Neural cell (in vitro differentiated cells): ENCODE measurements around the gene SNTG2. TPM values are rescaled to one million over a fixed set of nuclear protein-coding genes. Genes with fewer than 3 reads are reported as not detected.

ENCODE experiments used
- H2AFZ ChIP-seq: fragments of 200-600, 300-800 bp; sonication (generic), shearing (Covaris generic); 2 replicates; pipeline ENCODE4 v1.6.0; 2014; ENCODE audit warnings: low read depth, mild to moderate bottlenecking, antibody characterized with exemption, low read length, moderate library complexity
- H3F3A ChIP-seq: fragments of 200-600 bp; shearing (Covaris generic); 2 replicates; pipeline ENCODE4 v1.6.1; 2016; ENCODE audit warnings: mild to moderate bottlenecking, moderate library complexity, mixed read lengths, antibody characterized with exemption, low read length; ENCODE audit not compliant: insufficient read depth, poor library complexity, severe bottlenecking
- H3K27ac ChIP-seq: fragments of 200-600, 300-800 bp; sonication (generic), shearing (Covaris generic); 2 replicates; pipeline ENCODE4 v1.5.1; 2014; ENCODE audit warnings: mild to moderate bottlenecking, low read length, moderate library complexity
- H3K27me3 ChIP-seq: fragments of 300-800, 200-600 bp; sonication (generic), shearing (Covaris generic); 2 replicates; pipeline ENCODE4 v1.6.0; 2014; ENCODE audit warnings: mild to moderate bottlenecking, low read depth, low read length, moderate library complexity; ENCODE audit not compliant: insufficient read depth
- H3K36me3 ChIP-seq: fragments of 300-800, 200-600 bp; sonication (generic), shearing (Covaris generic); 2 replicates; pipeline ENCODE4 v1.5.1; 2014; ENCODE audit warnings: mild to moderate bottlenecking, antibody characterized with exemption, low read length, moderate library complexity; ENCODE audit not compliant: insufficient read depth
- H3K4me2 ChIP-seq: fragments of 300-800, 200-600 bp; sonication (generic), shearing (Covaris generic); 2 replicates; pipeline ENCODE4 v1.6.0; 2014; ENCODE audit warnings: mild to moderate bottlenecking, low read length
- H3K4me3 ChIP-seq: fragments of 300-800, 200-600 bp; sonication (generic), shearing (Covaris generic); 2 replicates; pipeline ENCODE4 v1.5.1; 2014; ENCODE audit warnings: mild to moderate bottlenecking, low read length, moderate library complexity
- H3K79me2 ChIP-seq: fragments of 200-600 bp; shearing (Covaris generic); replicated peaks from 2 replicates; pipeline ENCODE4 v1.6.0; 2014; ENCODE audit warnings: mild to moderate bottlenecking, low read length, moderate library complexity; ENCODE audit not compliant: insufficient read depth
- H3K9ac ChIP-seq: fragments of 300-800, 200-600 bp; sonication (generic), shearing (Covaris generic); 2 replicates; pipeline ENCODE4 v1.6.1; 2016; ENCODE audit warnings: mild to moderate bottlenecking, low read length, mixed read lengths
- H3K9me2 ChIP-seq: fragments of 200-600 bp; shearing (Covaris generic); 2 replicates; pipeline ENCODE4 v1.6.1; 2016; ENCODE audit warnings: mild to moderate bottlenecking, low read length, mixed read lengths; ENCODE audit not compliant: insufficient read depth
- H3K9me3 ChIP-seq: fragments of 200-600, 300-800 bp; sonication (generic), shearing (Covaris generic); 2 replicates; pipeline ENCODE4 v1.6.1; 2016; ENCODE audit warnings: mild to moderate bottlenecking, mixed run types, low read length, moderate library complexity, mixed read lengths
- H4K20me1 ChIP-seq: fragments of 200-600 bp; shearing (Covaris generic); 2 replicates; pipeline ENCODE4 v1.6.1; 2016; ENCODE audit warnings: mild to moderate bottlenecking, mixed run types; ENCODE audit not compliant: insufficient read depth
- CTCF ChIP-seq: fragments of 450-650 bp; IDR thresholded peaks from 2 replicates; pipeline ENCODE4 v1.5.1; 2014; ENCODE audit warnings: antibody characterized with exemption, mild to moderate bottlenecking, moderate library complexity; ENCODE audit not compliant: poor library complexity, severe bottlenecking
- EP300 ChIP-seq: fragments of 450-650 bp; conservative IDR thresholded peaks from 2 replicates; pipeline ENCODE4 v1.6.1; 2014; ENCODE audit warnings: antibody characterized with exemption, mild to moderate bottlenecking, moderate library complexity; ENCODE audit not compliant: poor library complexity, severe bottlenecking
- EZH2 ChIP-seq: fragments of 200-600, 300-800 bp; shearing (Covaris generic), sonication (generic); IDR thresholded peaks from 2 replicates; pipeline ENCODE4 v1.6.1; 2014; ENCODE audit warnings: antibody characterized with exemption, low read length, borderline replicate concordance, mild to moderate bottlenecking; ENCODE audit not compliant: insufficient read depth, poor library complexity, severe bottlenecking
- MXI1 ChIP-seq: fragments of 450-650 bp; conservative IDR thresholded peaks from 2 replicates; pipeline ENCODE4 v1.6.1; 2014; ENCODE audit warnings: antibody characterized with exemption, mild to moderate bottlenecking; ENCODE audit not compliant: poor library complexity, severe bottlenecking
- POLR2AphosphoS5 ChIP-seq: IDR thresholded peaks from 2 replicates; pipeline ENCODE4 v1.6.1; 2012
- RAD21 ChIP-seq: fragments of 450-650 bp; conservative IDR thresholded peaks from 2 replicates; pipeline ENCODE4 v1.6.1; 2014; ENCODE audit warnings: antibody characterized with exemption, mild to moderate bottlenecking, moderate library complexity
- REST ChIP-seq: IDR thresholded peaks from 2 replicates; pipeline ENCODE4 v1.6.1; 2012; ENCODE audit warnings: borderline replicate concordance
- SMC3 ChIP-seq: fragments of 450-650 bp; conservative IDR thresholded peaks from 2 replicates; pipeline ENCODE4 v1.6.1; 2014; ENCODE audit warnings: antibody characterized with exemption, mild to moderate bottlenecking, moderate library complexity; ENCODE audit not compliant: poor library complexity
- TAF1 ChIP-seq: IDR thresholded peaks from 2 replicates; pipeline ENCODE4 v1.6.1; 2012; ENCODE audit warnings: low read depth
- polyA plus RNA-seq: library from polyadenylated mRNA; depleted of rRNA; stranded (reverse); fragments of >200 nt; gene quantifications from 2 replicates; pipeline ENCODE4 v1.2.3, GENCODE V29; 2014

SNTG2 gene
- polyA plus RNA-seq, 1 donor from 2014 or later: not detected

GRCh38 chr2:945104-945503 lies 5.5 kb upstream of the SNTG2 start:
- H3K27me3 ChIP-seq: peaks cover 18% of the 10 kb centered on the region
- no peak overlapping the region for H3K27ac ChIP-seq
- no peak overlapping the region for H3K4me3 ChIP-seq
- no peak overlapping the region for H3K9ac ChIP-seq
- H4K20me1 ChIP-seq: no peaks in the 10 kb centered on the region
- no peaks in the 10 kb centered on the region for H3F3A ChIP-seq
- no peak overlapping the region for H3K4me2 ChIP-seq
- no peak overlapping the region for H2AFZ ChIP-seq
- no peaks in the 10 kb centered on the region for H3K79me2 ChIP-seq
- no peak for TF ChIP-seq TAF1
- TF ChIP-seq SMC3: no peak
- no peak for TF ChIP-seq RAD21
- no peak for TF ChIP-seq EP300
- TF ChIP-seq MXI1: no peak
- TF ChIP-seq CTCF: no peak
- no peak for TF ChIP-seq POLR2AphosphoS5
- TF ChIP-seq EZH2: no peak
- TF ChIP-seq REST: no peak
- no peaks in the 10 kb centered on the region for H3K9me3 ChIP-seq
- no peaks in the 10 kb centered on the region for H3K9me2 ChIP-seq
- H3K36me3 ChIP-seq: no peaks in the 10 kb centered on the region

GRCh38 chr2:946073-946948 lies 4.3 kb upstream of the SNTG2 start:
- Histone ChIP-seq H3K79me2 (no peaks in the 10 kb centered on the region), H3K4me3 (no peak overlapping the region), H3K27ac (no peak overlapping the region), H2AFZ (no peak overlapping the region), H3K9me2 (no peaks in the 10 kb centered on the region), H3K36me3 (no peaks in the 10 kb centered on the region), H3K9me3 (no peaks in the 10 kb centered on the region), H3K4me2 (no peak overlapping the region), H3F3A (no peaks in the 10 kb centered on the region), H3K9ac (no peak overlapping the region), H4K20me1 (no peaks in the 10 kb centered on the region), H3K27me3 (peaks cover 23% of the 10 kb centered on the region)
- TF ChIP-seq REST (no peak), SMC3 (no peak), RAD21 (no peak), EZH2 (no peak), TAF1 (no peak), MXI1 (no peak), EP300 (no peak), CTCF (no peak), POLR2AphosphoS5 (no peak)
